A375 (cell line): ENCODE data around the gene NUS1. TPM values are rescaled to one million over a fixed set of nuclear protein-coding genes. Genes with fewer than 3 reads are reported as not detected.

ENCODE experiments used
- total RNA-seq: library from RNA; depleted of rRNA; stranded (reverse); fragments of >200 nt; shearing (Covaris generic); gene quantifications from 2 replicates; pipeline ENCODE4 v1.2.3, GENCODE V29; 2014; rRNA removed

The NUS1 gene
- total RNA-seq = 7.2 and 8.1 TPM in 2 replicates

GRCh38 chr6:117674991-117675657 lies at the start of gene NUS1:
Gene NUS1, plus strand, starts transcription at chr6:117675469. Its CDS starts 202 bp downstream, at chr6:117675671.

Other genes with a start within 250 kb of the NUS1 start
- 0.23 and 0.29 TPM in 2 replicates for gene ROS1, start 249.5 kb upstream of the NUS1 start, total RNA-seq
- 12.4 and 22.0 TPM in 2 replicates for gene DCBLD1, start 192.8 kb upstream of the NUS1 start, total RNA-seq
- gene GOPC, start 73.0 kb upstream of the NUS1 start, total RNA-seq = 13.4 and 14.8 TPM in 2 replicates
- gene SLC35F1, start 231.8 kb downstream of the NUS1 start, total RNA-seq = 2.9 and 3.9 TPM in 2 replicates